PC-9 (cell line): Measurements from ENCODE around the gene NKAIN2. TPM values are rescaled to one million over a fixed set of nuclear protein-coding genes. Genes with fewer than 3 reads are reported as not detected.

Source experiments
- BruUV-seq: library from RNA; stranded (reverse); fragments of 400-500 nt; replicated peaks from 2 replicates; lab custom pipeline; 2021; lab: Mats Ljungman, UMichigan
- CTCF ChIA-PET: fragments of 300-600 bp; sonication (Branson Sonifier 250); formaldehyde crosslinking; loops from one replicate; lab custom pipeline; 2022; ENCODE audit warnings: antibody characterized with exemption; lab: Charles Lee
- POLR2A ChIA-PET: fragments of 300-600 bp; sonication (Branson Sonifier 250); formaldehyde crosslinking; loops from one replicate; lab custom pipeline; 2022; ENCODE audit warnings: antibody characterized with exemption; ENCODE audit not compliant: unreplicated experiment; lab: Charles Lee
- DNase-seq, 2 experiments: peaks; one replicate each; pipeline versions ENCODE4 v3.0.0 to v3.0.0-alpha.2; 2015 to 2022; ENCODE audit warnings: mixed read lengths in 1 of 2
- H2AFZ ChIP-seq: fragments of 200-600 bp; sonication (generic); 2 replicates; pipeline ENCODE4 v1.8.1; 2017; ENCODE audit warnings: antibody characterized with exemption
- H3F3A ChIP-seq: fragments of 200-600 bp; sonication (generic); 2 replicates; pipeline ENCODE4 v1.8.1; 2017; ENCODE audit warnings: antibody characterized with exemption, mild to moderate bottlenecking, low read depth; ENCODE audit not compliant: insufficient read depth
- H3K27ac ChIP-seq: fragments of 200-600 bp; sonication (generic); 2 replicates; pipeline ENCODE4 v1.6.1; 2016; ENCODE audit warnings: mixed run types
- H3K27me3 ChIP-seq: fragments of 200-600 bp; sonication (generic); 2 replicates; pipeline ENCODE4 v1.6.1; 2016; ENCODE audit warnings: low read depth, mixed run types; ENCODE audit not compliant: insufficient read depth
- H3K36me3 ChIP-seq: fragments of 200-600 bp; sonication (generic); 2 replicates; pipeline ENCODE4 v1.6.1; 2016; ENCODE audit warnings: low read depth, mixed run types
- H3K4me1 ChIP-seq: fragments of 200-600 bp; sonication (generic); replicated peaks from 2 replicates; pipeline ENCODE4 v1.6.1; 2016; ENCODE audit warnings: mixed run types; ENCODE audit not compliant: insufficient read depth
- H3K4me2 ChIP-seq: fragments of 200-600 bp; sonication (generic); 2 replicates; pipeline ENCODE4 v1.6.1; 2017; ENCODE audit warnings: mixed run types
- H3K4me3 ChIP-seq: fragments of 200-600 bp; sonication (generic); 2 replicates; pipeline ENCODE4 v1.6.1; 2016; ENCODE audit warnings: mixed run types
- H3K79me2 ChIP-seq: fragments of 200-600 bp; sonication (generic); 2 replicates; pipeline ENCODE4 v1.6.1; 2017; ENCODE audit warnings: low read depth, mixed run types
- H3K9me2 ChIP-seq: fragments of 200-600 bp; sonication (generic); 2 replicates; pipeline ENCODE4 v1.8.1; 2017; ENCODE audit warnings: mild to moderate bottlenecking; ENCODE audit not compliant: insufficient read depth
- H3K9me3 ChIP-seq: fragments of 200-600 bp; sonication (generic); 2 replicates; pipeline ENCODE4 v1.8.1; 2016; ENCODE audit warnings: low read depth; ENCODE audit not compliant: insufficient read depth
- H4K20me1 ChIP-seq: fragments of 200-600 bp; sonication (generic); 2 replicates; pipeline ENCODE4 v1.8.1; 2017; ENCODE audit not compliant: insufficient read depth
- CTCF ChIP-seq: fragments of 200-600 bp; sonication (generic); conservative IDR thresholded peaks from 2 replicates; pipeline ENCODE4 v1.6.1; 2017; ENCODE audit warnings: mixed run types, antibody characterized with exemption, mild to moderate bottlenecking, moderate library complexity
- EZH2 ChIP-seq: fragments of 200-600 bp; sonication (generic); IDR thresholded peaks from 2 replicates; pipeline ENCODE4 v1.8.0; 2017; ENCODE audit warnings: antibody characterized with exemption, low read depth
- intact Hi-C: fragments of 100-400 bp; cut with micrococcal nuclease; formaldehyde crosslinking; loops from one replicate; pipeline ENCODE4 v1.10.0; 2022; ENCODE audit not compliant: unreplicated experiment
- total RNA-seq: library from RNA; stranded (reverse); gene quantifications from 2 replicates; pipeline ENCODE4 v1.2.3, GENCODE V29; 2021

The NKAIN2 gene
- total RNA-seq, 1 experiment from 2014 or later, result not detected

GRCh38 chr6:124668028-124668427 lies 864.4 kb downstream of the NKAIN2 start:
- TF ChIP-seq EZH2 (no peak), CTCF (no peak)
- Histone ChIP-seq H3K27ac (no peak overlapping the region), H3K36me3 (no peaks in the 10 kb centered on the region), H3K4me3 (no peak overlapping the region), H3K9me2 (no peaks in the 10 kb centered on the region), H3K27me3 (no peaks in the 10 kb centered on the region), H3F3A (no peaks in the 10 kb centered on the region), H3K79me2 (no peaks in the 10 kb centered on the region), H2AFZ (no peak overlapping the region), H4K20me1 (no peaks in the 10 kb centered on the region), H3K4me2 (no peak overlapping the region), H3K4me1 (no peaks in the 10 kb centered on the region), H3K9me3 (no peaks in the 10 kb centered on the region)
- ChIA-PET POLR2A (no interaction called here), CTCF (interaction anchor here (0.5 kb wide), 1 partner anchor 145 kb away, joined by 4 read pairs; no protein-coding TSS in a partner anchor)
- intact Hi-C loops, result no loop called here
- no TSS peak for BruUV-seq
- no peak for DNase-seq

GRCh38 chr6:124669713-124670480 lies 866.2 kb downstream of the NKAIN2 start:
- H3K79me2 ChIP-seq, result no peaks in the 10 kb centered on the region
- no TSS peak for BruUV-seq
- no peak overlapping the region for H2AFZ ChIP-seq
- no peak overlapping the region for H3K4me2 ChIP-seq
- no peaks in the 10 kb centered on the region for H3K9me2 ChIP-seq
- H3K36me3 ChIP-seq, result no peaks in the 10 kb centered on the region
- no peak overlapping the region for H3K4me3 ChIP-seq
- DNase-seq, result no peak
- TF ChIP-seq CTCF, result no peak
- TF ChIP-seq EZH2, result no peak
- H3K27me3 ChIP-seq, result no peaks in the 10 kb centered on the region
- ChIA-PET POLR2A (no interaction called here), CTCF (no interaction called here)
- no peaks in the 10 kb centered on the region for H4K20me1 ChIP-seq
- no peak overlapping the region for H3K27ac ChIP-seq
- intact Hi-C loops, result no loop called here
- no peaks in the 10 kb centered on the region for H3K4me1 ChIP-seq
- H3K9me3 ChIP-seq, result no peaks in the 10 kb centered on the region
- no peaks in the 10 kb centered on the region for H3F3A ChIP-seq

- Histone ChIP-seq H3K9me2 (no peaks in the 10 kb centered on the region), H3K4me3 (no peak overlapping the region), H3F3A (no peaks in the 10 kb centered on the region), H3K79me2 (no peaks in the 10 kb centered on the region), H2AFZ (no peak overlapping the region), H4K20me1 (no peaks in the 10 kb centered on the region), H3K27me3 (no peaks in the 10 kb centered on the region), H3K27ac (no peak overlapping the region), H3K4me1 (no peaks in the 10 kb centered on the region), H3K4me2 (no peak overlapping the region), H3K9me3 (no peaks in the 10 kb centered on the region), H3K36me3 (no peaks in the 10 kb centered on the region)
- DNase-seq, result no peak
- POLR2A ChIA-PET, result interaction anchor here (0.7 kb wide), 1 partner anchor 1795 kb away, joined by 7 read pairs; no protein-coding TSS in a partner anchor
- TF ChIP-seq EZH2 (no peak), CTCF (no peak)
- CTCF ChIA-PET, result no interaction called here
- intact Hi-C loops, result no loop called here
- no TSS peak for BruUV-seq
Observed at GRCh38 chr6:124670801-124671200, 867.1 kb downstream of the NKAIN2 start.
